NCI-H226 (cell line): ENCODE measurements around the gene SCRN2.

Experiments used
- DNase-seq: peaks from one replicate; pipeline ENCODE4 v3.0.0-alpha.2; 2015

The SCRN2 gene

GRCh38 chr17:47819475-47819874 is 21.6 kb downstream of the SCRN2 start:
- DNase-seq: no peak

GRCh38 chr17:47818002-47818695 is 22.9 kb downstream of the SCRN2 start:
- no peak for DNase-seq

DNA sequence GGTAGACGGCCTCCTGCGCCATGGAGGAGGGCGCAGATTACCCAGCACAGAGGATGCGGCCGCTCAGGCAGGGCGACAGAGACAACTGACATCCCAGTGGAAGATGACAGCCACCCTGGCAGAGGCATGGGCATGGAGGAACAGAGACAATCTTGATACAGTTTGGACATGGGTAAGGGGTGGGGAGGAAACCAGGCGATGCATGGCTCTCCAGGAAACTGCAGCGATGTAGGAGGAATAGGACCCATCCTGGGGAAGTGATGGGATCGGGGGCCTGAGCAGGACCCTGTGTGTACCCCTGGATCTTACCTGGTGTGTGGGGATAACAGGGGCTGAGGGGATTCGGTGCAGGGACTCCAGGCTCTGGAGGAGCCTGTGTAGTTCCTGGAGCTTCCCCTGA is 24.1 kb downstream of the SCRN2 start:
- no peak for DNase-seq

GRCh38 chr17:47816111-47816735 is 24.9 kb downstream of the SCRN2 start:
- no peak for DNase-seq

DNA sequence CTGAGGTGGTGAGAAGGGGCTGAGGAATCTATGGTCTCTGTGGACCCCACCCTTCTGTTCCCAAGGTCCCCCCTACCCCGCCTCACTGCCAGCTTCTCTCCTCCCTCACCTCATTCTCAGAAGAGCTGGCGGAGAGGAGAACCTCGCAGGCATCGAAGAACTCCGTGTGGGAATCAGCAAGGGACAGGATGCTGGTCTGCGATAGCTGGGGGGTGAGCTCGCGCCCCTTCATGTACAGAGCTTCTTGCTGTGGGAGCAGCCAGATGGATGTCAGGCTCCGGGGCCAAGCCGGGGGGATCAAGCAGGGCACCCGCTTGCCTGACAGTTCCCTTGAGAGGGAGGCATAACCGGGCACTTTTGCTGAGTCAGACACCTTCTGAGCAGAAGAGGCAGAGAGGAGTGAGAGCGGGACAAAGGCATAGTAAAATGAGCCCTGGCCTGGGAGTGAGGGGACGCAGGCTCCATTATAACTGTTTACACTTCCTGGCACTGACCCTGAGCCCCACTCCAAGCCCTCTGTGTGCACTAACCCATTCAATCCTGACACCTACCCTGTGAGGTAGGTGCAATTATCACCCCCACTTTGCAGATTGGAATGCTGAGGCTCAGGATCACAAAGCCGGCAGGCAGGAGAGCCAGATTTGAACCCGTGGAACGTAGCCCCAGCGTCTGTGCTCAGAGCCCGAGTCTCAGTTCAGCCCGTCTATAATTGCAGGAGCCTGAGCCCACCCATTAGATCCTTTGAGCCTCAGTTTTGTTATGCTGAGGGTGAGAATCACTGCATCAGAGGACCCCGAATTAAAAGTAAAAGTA is 25.8 kb downstream of the SCRN2 start:
- DNase-seq: no peak

GRCh38 chr17:47813512-47814031 is 27.5 kb downstream of the SCRN2 start:
- no peak for DNase-seq

GRCh38 chr17:47813077-47813476 is 28.0 kb downstream of the SCRN2 start:
- DNase-seq: no peak

GRCh38 chr17:47812146-47812920 is 28.7 kb downstream of the SCRN2 start:
- DNase-seq: no peak

- DNase-seq: no peak
These were observed 29.4 kb downstream of the SCRN2 start for GRCh38 chr17:47811709-47812108.

- DNase-seq: no peak
These were observed 30.0 kb downstream of the SCRN2 start for GRCh38 chr17:47810901-47811635.

- DNase-seq: peak; percentile 89
These were observed 30.8 kb downstream of the SCRN2 start for GRCh38 chr17:47810200-47810821.

DNA sequence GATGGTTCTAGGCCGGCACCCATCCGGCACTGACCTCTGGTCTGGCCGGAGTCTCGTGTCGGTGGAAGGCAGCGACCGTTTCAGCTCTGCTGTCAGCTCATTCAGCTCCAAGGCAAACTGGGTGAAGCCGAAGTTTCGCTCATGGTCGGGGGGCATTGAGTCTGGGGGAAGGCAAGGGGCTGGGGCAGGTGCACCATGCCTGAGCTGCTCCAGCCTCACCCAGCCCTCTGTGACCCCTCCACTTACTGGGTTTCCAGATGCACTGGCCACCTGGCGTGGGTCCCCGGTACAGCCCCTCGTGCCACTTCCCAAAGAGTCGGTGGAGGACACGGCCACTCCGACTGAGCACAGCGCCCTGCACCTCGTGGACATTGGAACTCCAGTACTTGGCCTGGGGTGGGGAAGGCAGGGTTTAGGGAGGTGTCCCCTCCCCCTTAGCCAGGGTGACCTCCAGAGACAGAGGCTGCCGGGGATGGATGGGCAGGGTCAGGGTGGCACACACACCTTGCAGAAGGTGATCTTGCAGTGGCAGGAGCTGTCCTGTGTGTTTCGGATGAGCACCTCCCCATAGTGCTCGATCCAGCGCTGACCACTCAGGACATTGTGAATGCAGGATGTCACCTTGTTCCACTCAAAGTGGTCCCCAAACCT is 32.1 kb downstream of the SCRN2 start:
- DNase-seq: no peak

- DNase-seq: no peak
These were observed 32.8 kb downstream of the SCRN2 start for GRCh38 chr17:47808036-47808829.

GRCh38 chr17:47807421-47807820 is 33.7 kb downstream of the SCRN2 start:
- no peak for DNase-seq

DNA sequence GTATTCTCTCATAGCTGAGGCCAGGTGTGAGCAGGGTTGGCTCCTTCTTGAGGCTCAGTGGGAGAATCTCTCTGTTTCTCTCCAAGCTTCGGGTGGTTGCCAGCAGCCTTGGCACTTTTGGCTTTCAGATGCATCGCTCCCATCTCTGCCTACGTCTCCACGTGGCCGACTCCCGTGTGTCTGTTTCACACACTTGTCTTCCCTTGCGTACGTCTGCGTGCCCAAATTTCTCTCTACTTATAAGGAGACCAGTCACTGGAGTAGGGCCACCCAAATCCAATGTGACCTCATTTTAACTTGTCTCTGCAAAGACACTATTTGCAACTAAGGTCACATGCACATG is 34.2 kb downstream of the SCRN2 start:
- DNase-seq: no peak

- DNase-seq: no peak
These were observed 34.8 kb downstream of the SCRN2 start for GRCh38 chr17:47806026-47806912.

GRCh38 chr17:47804461-47804860 is 36.6 kb downstream of the SCRN2 start:
- no peak for DNase-seq

GRCh38 chr17:47803751-47804150 is 37.3 kb downstream of the SCRN2 start:
- no peak for DNase-seq

GRCh38 chr17:47803201-47803600 is 37.9 kb downstream of the SCRN2 start:
- DNase-seq: no peak
